ENCODE measurements around the gene PDZRN4. TPM values are rescaled to one million over a fixed set of nuclear protein-coding genes. Genes with fewer than 3 reads are reported as not detected.
A peak's percentile ranks its signal among the peaks of the same experiment; 100 is the strongest.

Gene PDZRN4
- total and polyA plus RNA-seq, 2 experiments from 2014 or later, result 0.90 TPM; not detected in 1

DNA sequence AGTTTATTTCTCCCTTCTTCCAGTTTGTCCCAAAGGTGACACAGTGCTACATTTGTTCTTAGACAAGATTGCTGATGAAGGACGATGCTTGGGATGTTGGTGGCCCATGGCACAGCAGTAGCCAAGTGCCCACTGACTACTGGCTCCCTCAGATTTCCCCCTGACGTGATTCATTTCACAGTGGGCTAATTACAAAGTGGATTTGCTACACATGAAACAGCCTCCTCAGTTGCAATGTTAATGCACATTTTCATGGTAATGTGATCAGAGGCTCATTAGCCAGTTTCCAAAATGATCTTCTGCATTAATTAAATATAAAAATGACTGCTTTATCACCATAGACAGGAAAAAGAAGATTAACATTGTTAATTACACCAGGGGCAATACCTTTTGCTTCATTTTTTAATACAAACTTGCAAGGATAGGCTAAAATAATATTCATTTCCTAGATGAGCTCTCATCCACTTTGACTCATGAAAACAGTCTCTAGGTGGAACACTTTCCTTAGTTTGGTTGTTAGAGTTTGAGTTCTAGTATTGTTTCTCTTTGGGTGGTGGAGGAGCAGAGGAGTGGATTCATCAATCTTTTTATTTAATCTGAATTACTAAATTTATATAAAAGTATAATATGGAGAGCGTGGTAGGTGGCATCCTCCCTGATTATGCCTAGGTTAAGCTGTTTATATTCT is 250.9 kb downstream of the PDZRN4 start (continued):
- TF ChIP-seq CREB1 (CRISPR knock-in tag; IDR thresholded peaks at IDR 0.05; ENCODE audit: low read depth) (no peak), EZH2 (IDR thresholded peaks at IDR 0.05; ENCODE audit: low read depth, unreplicated experiment) (no peak), ZNF331 (CRISPR knock-in tag; IDR thresholded peaks at IDR 0.05; ENCODE audit: low read depth) (no peak), NANOG (IDR thresholded peaks at IDR 0.05; ENCODE audit: borderline replicate concordance) (no peak), POLR2AphosphoS5 (IDR thresholded peaks at IDR 0.05; ENCODE audit: low read depth) (no peak), REST (IDR thresholded peaks at IDR 0.05; ENCODE audit: unreplicated experiment) (no peak), STAT1 (IDR thresholded peaks at IDR 0.05; ENCODE audit: unreplicated experiment) (no peak), EZH2phosphoT487 (IDR thresholded peaks at IDR 0.05; ENCODE audit: unreplicated experiment) (no peak), ZNF114 (CRISPR knock-in tag; IDR thresholded peaks at IDR 0.05) (no peak)
- TF ChIP-seq, protein P1, sequence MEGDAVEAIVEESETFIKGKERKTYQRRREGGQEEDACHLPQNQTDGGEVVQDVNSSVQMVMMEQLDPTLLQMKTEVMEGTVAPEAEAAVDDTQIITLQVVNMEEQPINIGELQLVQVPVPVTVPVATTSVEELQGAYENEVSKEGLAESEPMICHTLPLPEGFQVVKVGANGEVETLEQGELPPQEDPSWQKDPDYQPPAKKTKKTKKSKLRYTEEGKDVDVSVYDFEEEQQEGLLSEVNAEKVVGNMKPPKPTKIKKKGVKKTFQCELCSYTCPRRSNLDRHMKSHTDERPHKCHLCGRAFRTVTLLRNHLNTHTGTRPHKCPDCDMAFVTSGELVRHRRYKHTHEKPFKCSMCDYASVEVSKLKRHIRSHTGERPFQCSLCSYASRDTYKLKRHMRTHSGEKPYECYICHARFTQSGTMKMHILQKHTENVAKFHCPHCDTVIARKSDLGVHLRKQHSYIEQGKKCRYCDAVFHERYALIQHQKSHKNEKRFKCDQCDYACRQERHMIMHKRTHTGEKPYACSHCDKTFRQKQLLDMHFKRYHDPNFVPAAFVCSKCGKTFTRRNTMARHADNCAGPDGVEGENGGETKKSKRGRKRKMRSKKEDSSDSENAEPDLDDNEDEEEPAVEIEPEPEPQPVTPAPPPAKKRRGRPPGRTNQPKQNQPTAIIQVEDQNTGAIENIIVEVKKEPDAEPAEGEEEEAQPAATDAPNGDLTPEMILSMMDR (conservative IDR thresholded peaks at IDR 0.05; ENCODE audit: low read depth in 2 of 2), result no peak

DNA sequence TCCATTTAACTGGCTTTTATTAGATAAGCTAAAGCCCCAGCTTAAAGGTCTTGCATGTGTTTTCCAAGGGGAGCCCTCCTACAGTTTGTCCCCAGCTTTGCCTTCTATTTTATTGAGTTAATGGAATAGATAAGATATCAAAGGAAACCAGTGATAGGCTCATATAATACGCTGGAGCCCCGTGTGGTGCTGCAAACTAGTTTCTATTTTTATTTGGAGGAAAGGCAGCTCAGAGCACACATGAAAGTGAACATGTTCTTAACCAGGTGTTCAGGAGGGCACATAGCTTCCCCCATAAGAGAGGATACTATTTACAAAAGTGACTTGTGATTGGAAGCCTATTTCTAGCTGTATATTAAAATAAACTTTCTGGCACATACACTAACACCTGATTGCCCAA is 251.7 kb downstream of the PDZRN4 start:
- H3F3A ChIP-seq (replicated peaks; ENCODE audit: low read depth), result no peaks in the 10 kb centered on the region
- ATAC-seq (no peak), DNase-seq (ENCODE audit: low spot score) (no peak)
- no peak overlapping the region for H3K27ac ChIP-seq (ENCODE audit: low read depth)
- H3K27ac Mint-ChIP-seq, result no peak overlapping the region
- no peak overlapping the region for H2AFZ ChIP-seq
- H3K9me3 Mint-ChIP-seq, result no peaks in the 10 kb centered on the region
- H3K27me3 ChIP-seq (ENCODE audit: insufficient read depth), result no peaks in the 10 kb centered on the region
- no peaks in the 10 kb centered on the region for H3K36me3 ChIP-seq (ENCODE audit: insufficient read depth)
- H3K4me3 ChIP-seq, result no peak overlapping the region
- no peak overlapping the region for H3K4me3 Mint-ChIP-seq
- TF ChIP-seq ZNF114 (CRISPR knock-in tag; IDR thresholded peaks at IDR 0.05), result no peak
- no peak for TF ChIP-seq STAT1 (IDR thresholded peaks at IDR 0.05; ENCODE audit: unreplicated experiment)
- no peak for TF ChIP-seq EZH2phosphoT487 (IDR thresholded peaks at IDR 0.05; ENCODE audit: unreplicated experiment)
- TF ChIP-seq NANOG (IDR thresholded peaks at IDR 0.05; ENCODE audit: borderline replicate concordance), result no peak
- no peak for TF ChIP-seq CREB1 (CRISPR knock-in tag; IDR thresholded peaks at IDR 0.05; ENCODE audit: low read depth)
- TF ChIP-seq ZNF331 (CRISPR knock-in tag; IDR thresholded peaks at IDR 0.05; ENCODE audit: low read depth), result no peak
- TF ChIP-seq REST (IDR thresholded peaks at IDR 0.05; ENCODE audit: unreplicated experiment), result no peak
- TF ChIP-seq, protein P1 (conservative IDR thresholded peaks at IDR 0.05; ENCODE audit: low read depth in 2 of 2), result no peak
- TF ChIP-seq EZH2 (IDR thresholded peaks at IDR 0.05; ENCODE audit: low read depth, unreplicated experiment), result no peak
- TF ChIP-seq, protein P2, sequence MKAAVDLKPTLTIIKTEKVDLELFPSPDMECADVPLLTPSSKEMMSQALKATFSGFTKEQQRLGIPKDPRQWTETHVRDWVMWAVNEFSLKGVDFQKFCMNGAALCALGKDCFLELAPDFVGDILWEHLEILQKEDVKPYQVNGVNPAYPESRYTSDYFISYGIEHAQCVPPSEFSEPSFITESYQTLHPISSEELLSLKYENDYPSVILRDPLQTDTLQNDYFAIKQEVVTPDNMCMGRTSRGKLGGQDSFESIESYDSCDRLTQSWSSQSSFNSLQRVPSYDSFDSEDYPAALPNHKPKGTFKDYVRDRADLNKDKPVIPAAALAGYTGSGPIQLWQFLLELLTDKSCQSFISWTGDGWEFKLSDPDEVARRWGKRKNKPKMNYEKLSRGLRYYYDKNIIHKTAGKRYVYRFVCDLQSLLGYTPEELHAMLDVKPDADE (IDR thresholded peaks at IDR 0.05), result no peak
- peaks cover 24% of the 10 kb centered on the region for H3K4me1 Mint-ChIP-seq
- H3K79me2 ChIP-seq (replicated peaks; ENCODE audit: insufficient read depth), result no peaks in the 10 kb centered on the region
- no peaks in the 10 kb centered on the region for H3K27me3 Mint-ChIP-seq (ENCODE audit: insufficient read depth, low read depth, poor library complexity)
- H3K36me3 Mint-ChIP-seq (ENCODE audit: low read depth), result no peaks in the 10 kb centered on the region
- H4K20me1 ChIP-seq (replicated peaks; ENCODE audit: insufficient read depth), result no peaks in the 10 kb centered on the region
- H3K4me1 ChIP-seq (ENCODE audit: insufficient read depth), result peaks cover 27% of the 10 kb centered on the region
- H3K9me2 ChIP-seq (ENCODE audit: insufficient read depth), result no peaks in the 10 kb centered on the region
- 0 out of 2 replicates have a peak overlapping the region, but pooled peaks have one; percentile 29 for H3K4me2 ChIP-seq
